ENCODE results near the gene IGIP.

The IGIP gene

GRCh38 chr5:140175367-140176030 is 49.8 kb downstream of the IGIP start (continued):
- no peak for TF ChIP-seq ESRRG (CRISPR knock-in tag; IDR thresholded peaks at IDR 0.05)

- TF ChIP-seq BACH2 (CRISPR knock-in tag; IDR thresholded peaks at IDR 0.05; ENCODE audit: borderline replicate concordance) (no peak), GLIS3 (CRISPR knock-in tag; IDR thresholded peaks at IDR 0.05) (no peak), CSRNP3 (CRISPR knock-in tag; IDR thresholded peaks at IDR 0.05) (no peak), TSHZ2 (CRISPR knock-in tag; IDR thresholded peaks at IDR 0.05) (no peak), ZC3H10 (CRISPR knock-in tag; IDR thresholded peaks at IDR 0.05) (no peak), TCF4 (CRISPR knock-in tag; IDR thresholded peaks at IDR 0.05; ENCODE audit: borderline replicate concordance) (no peak), ZNF565 (CRISPR knock-in tag; conservative IDR thresholded peaks at IDR 0.05; ENCODE audit: low read depth) (no peak), PPARA (CRISPR knock-in tag; IDR thresholded peaks at IDR 0.05; ENCODE audit: borderline replicate concordance) (no peak), OSR1 (CRISPR knock-in tag; IDR thresholded peaks at IDR 0.05) (no peak)
- no peak for ATAC-seq
Measured at GRCh38 chr5:140176031-140176387, 50.3 kb downstream of the IGIP start.

- TF ChIP-seq ZC3H10 (CRISPR knock-in tag; IDR thresholded peaks at IDR 0.05) (no peak), ZFP3 (CRISPR knock-in tag; IDR thresholded peaks at IDR 0.05) (no peak), TCF4 (CRISPR knock-in tag; IDR thresholded peaks at IDR 0.05; ENCODE audit: borderline replicate concordance) (no peak), CSDC2 (CRISPR knock-in tag; IDR thresholded peaks at IDR 0.05) (no peak), TSHZ2 (CRISPR knock-in tag; IDR thresholded peaks at IDR 0.05) (no peak), CREB5 (CRISPR knock-in tag; IDR thresholded peaks at IDR 0.05; ENCODE audit: low read depth) (no peak), CSRNP3 (CRISPR knock-in tag; IDR thresholded peaks at IDR 0.05) (no peak), ZNF565 (CRISPR knock-in tag; conservative IDR thresholded peaks at IDR 0.05; ENCODE audit: low read depth) (no peak), ARNTL (CRISPR knock-in tag; IDR thresholded peaks at IDR 0.05; ENCODE audit: borderline replicate concordance, low read depth) (no peak)
- ATAC-seq: no peak
Measured at GRCh38 chr5:140178086-140178410, 52.3 kb downstream of the IGIP start.

GRCh38 chr5:140178482-140179116 is 52.9 kb downstream of the IGIP start:
- no peak for ATAC-seq
- TF ChIP-seq SNAI2 (CRISPR knock-in tag; IDR thresholded peaks at IDR 0.05): no peak
- TF ChIP-seq BACH2 (CRISPR knock-in tag; IDR thresholded peaks at IDR 0.05; ENCODE audit: borderline replicate concordance): no peak
- TF ChIP-seq ZNF565 (CRISPR knock-in tag; conservative IDR thresholded peaks at IDR 0.05; ENCODE audit: low read depth): no peak
- TF ChIP-seq CSRNP3 (CRISPR knock-in tag; IDR thresholded peaks at IDR 0.05): no peak
- TF ChIP-seq ZNF8 (CRISPR knock-in tag; IDR thresholded peaks at IDR 0.05): no peak
- no peak for TF ChIP-seq ARNTL (CRISPR knock-in tag; IDR thresholded peaks at IDR 0.05; ENCODE audit: borderline replicate concordance, low read depth)
- no peak for TF ChIP-seq ESRRG (CRISPR knock-in tag; IDR thresholded peaks at IDR 0.05)
- no peak for TF ChIP-seq OSR1 (CRISPR knock-in tag; IDR thresholded peaks at IDR 0.05)
- no peak for TF ChIP-seq GLIS3 (CRISPR knock-in tag; IDR thresholded peaks at IDR 0.05)
- no peak for TF ChIP-seq TOX (CRISPR knock-in tag; IDR thresholded peaks at IDR 0.05; ENCODE audit: borderline replicate concordance)
- no peak for TF ChIP-seq PATZ1 (CRISPR knock-in tag; IDR thresholded peaks at IDR 0.05; ENCODE audit: borderline replicate concordance)
